AG09319 (cell line): ENCODE results near the gene TMEM239.

ENCODE experiments used
- DNase-seq: peaks from one replicate; pipeline ENCODE4 v3.0.0-alpha.2; 2010; ENCODE audit warnings: low read depth; ENCODE audit errors: extremely low read depth
- CTCF ChIP-seq: IDR thresholded peaks from 2 replicates; pipeline ENCODE4 v1.5.1; 2011; ENCODE audit warnings: low read depth, mild to moderate bottlenecking, inconsistent platforms, low read length, moderate library complexity

TMEM239 gene

DNA sequence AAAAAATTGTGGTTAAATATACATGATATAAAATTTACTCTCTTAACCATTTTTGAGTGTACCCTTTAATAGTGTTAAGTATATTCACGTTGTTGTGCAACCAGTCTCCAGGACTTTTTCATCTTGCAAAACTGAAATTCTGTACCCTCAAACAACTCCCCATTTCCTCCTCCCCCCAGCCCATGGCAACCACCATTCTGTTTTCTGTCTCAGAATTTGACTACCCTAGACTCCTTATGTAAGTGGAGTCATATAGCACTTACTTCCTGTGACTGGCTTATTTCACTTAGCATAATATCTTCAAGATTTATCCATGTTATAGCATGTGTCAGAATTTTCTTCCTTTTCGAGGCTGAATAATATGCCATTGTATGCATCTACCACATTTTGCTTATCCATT lies 29.4 kb downstream of the TMEM239 start:
- TF ChIP-seq CTCF: no peak
- DNase-seq: no peak

DNA sequence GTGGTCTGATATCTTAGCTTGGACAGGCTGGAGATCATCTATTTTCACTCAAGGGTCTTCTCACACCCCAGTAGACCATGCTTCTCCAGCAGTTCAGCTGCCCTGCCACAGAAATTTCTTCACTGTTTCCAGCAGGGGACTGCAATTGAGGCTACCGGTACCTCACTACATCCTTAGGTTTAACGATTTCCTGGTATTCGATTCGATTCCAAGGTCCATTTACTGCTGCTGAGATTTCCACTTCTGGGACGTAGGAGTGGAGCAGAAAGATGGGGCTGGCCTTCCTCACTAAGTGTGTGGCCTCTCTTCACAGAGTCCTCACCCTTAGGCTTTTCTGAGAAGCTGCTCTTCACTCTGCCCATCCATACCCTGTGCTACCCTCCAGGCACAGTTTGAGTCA lies 30.5 kb downstream of the TMEM239 start:
- DNase-seq: no peak
- no peak for TF ChIP-seq CTCF

DNA sequence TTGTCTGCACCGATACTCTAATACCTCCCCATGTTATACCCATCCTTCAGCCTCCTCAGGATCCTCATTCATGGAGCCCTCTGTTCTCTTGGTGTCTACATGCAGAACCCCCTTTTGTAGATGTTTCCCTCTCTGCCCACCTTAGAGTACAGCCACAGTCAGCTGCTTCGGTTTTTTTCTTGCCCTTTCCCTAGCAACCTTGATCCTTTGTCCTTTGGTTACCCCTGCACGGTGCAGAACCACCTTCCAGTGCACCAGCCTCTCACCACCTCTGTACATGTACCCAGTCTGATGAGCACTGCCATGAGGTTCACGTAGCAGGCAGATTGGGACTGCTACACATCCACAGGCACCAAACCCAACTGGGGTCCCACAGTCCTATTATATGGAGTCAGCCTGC lies 31.6 kb downstream of the TMEM239 start:
- TF ChIP-seq CTCF: no peak
- no peak for DNase-seq

- TF ChIP-seq CTCF: no peak
- DNase-seq: no peak
Observed at GRCh38 chr20:2849529-2849928, 33.4 kb downstream of the TMEM239 start.

DNA sequence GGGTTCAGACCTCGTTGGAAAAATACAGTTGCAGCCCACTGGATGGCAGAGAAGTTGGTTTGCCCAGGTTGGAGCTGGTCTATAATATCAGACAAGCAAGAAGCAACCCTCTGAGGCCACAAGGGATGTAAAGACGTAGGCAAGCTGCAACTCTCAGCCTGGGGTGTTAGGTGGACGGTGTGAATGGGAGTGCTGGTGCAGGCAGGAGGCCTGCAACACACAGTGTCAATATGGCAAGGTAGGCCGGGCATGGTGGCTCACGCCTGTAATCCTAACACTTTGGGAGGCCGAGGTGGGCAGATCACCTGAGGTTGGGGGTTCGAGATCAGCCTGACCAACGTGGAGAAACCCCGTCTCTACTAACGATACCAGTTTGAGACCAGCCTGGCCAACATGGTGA lies 34.9 kb downstream of the TMEM239 start:
- no peak for TF ChIP-seq CTCF
- no peak for DNase-seq

- no peak for DNase-seq
- TF ChIP-seq CTCF: no peak
Observed at GRCh38 chr20:2858591-2858990, 42.4 kb downstream of the TMEM239 start.

GRCh38 chr20:2859330-2860121 lies 43.4 kb downstream of the TMEM239 start:
- no peak for TF ChIP-seq CTCF
- DNase-seq: no peak
